PC-3 (cell line): ENCODE results near the gene LSM8. TPM values are rescaled to one million over a fixed set of nuclear protein-coding genes. Genes with fewer than 3 reads are reported as not detected.

Source experiments
- ATAC-seq: fragments of 200-7000 bp; cut with Tn5 transposase; 2 replicates; pipeline ENCODE4 v1.9.1; 2020; ENCODE audit warnings: mild to moderate bottlenecking, moderate library complexity
- BruUV-seq: library from RNA; stranded (reverse); fragments of 400-500 nt; replicated peaks from 2 replicates; lab custom pipeline; 2021; lab: Mats Ljungman, UMichigan
- CTCF ChIA-PET: fragments of 300-600 bp; sonication (Branson Sonifier 250); formaldehyde crosslinking; loops from one replicate; lab custom pipeline; 2022; ENCODE audit warnings: antibody characterized with exemption; lab: Charles Lee
- POLR2A ChIA-PET: fragments of 300-600 bp; sonication (Branson Sonifier 250); formaldehyde crosslinking; loops from one replicate; lab custom pipeline; 2022; ENCODE audit warnings: antibody characterized with exemption; ENCODE audit not compliant: unreplicated experiment; lab: Charles Lee
- DNase-seq: peaks from one replicate; pipeline ENCODE4 v3.0.0-alpha.2; 2015
- H2AFZ ChIP-seq: fragments of 300-600 bp; sonication (generic); 2 replicates; pipeline ENCODE4 v1.6.0; 2016; ENCODE audit warnings: antibody characterized with exemption, low read length
- H3F3A ChIP-seq: fragments of 300-600 bp; sonication (generic); one replicate; pipeline ENCODE4 v1.6.0; 2017; ENCODE audit warnings: antibody characterized with exemption, low read length, control low read depth, mild to moderate bottlenecking; ENCODE audit not compliant: unreplicated experiment
- H3K27ac ChIP-seq: fragments of 300-600 bp; sonication (generic); 2 replicates; pipeline ENCODE4 v1.5.1; 2016; ENCODE audit warnings: mild to moderate bottlenecking, low read length
- H3K27me3 ChIP-seq: fragments of 300-600 bp; sonication (generic); 2 replicates; pipeline ENCODE4 v1.6.1; 2016; ENCODE audit warnings: low read length, mixed read lengths
- H3K36me3 ChIP-seq: fragments of 300-600 bp; sonication (generic); 2 replicates; pipeline ENCODE4 v1.6.1; 2016; ENCODE audit warnings: low read depth, mixed run types, low read length, mixed read lengths
- H3K4me1 ChIP-seq: fragments of 300-600 bp; sonication (generic); 2 replicates; pipeline ENCODE4 v1.5.1; 2016; ENCODE audit warnings: low read length; ENCODE audit not compliant: insufficient read depth
- H3K4me2 ChIP-seq: fragments of 300-600 bp; sonication (generic); 2 replicates; pipeline ENCODE4 v1.6.0; 2016; ENCODE audit warnings: low read length
- H3K4me3 ChIP-seq: fragments of 300-600 bp; sonication (generic); 2 replicates; pipeline ENCODE4 v1.5.1; 2016; ENCODE audit warnings: mild to moderate bottlenecking, low read length, mixed read lengths
- H3K79me2 ChIP-seq: fragments of 300-600 bp; sonication (generic); 2 replicates; pipeline ENCODE4 v1.6.1; 2017; ENCODE audit warnings: low read length, mixed read lengths
- H3K9ac ChIP-seq: fragments of 300-600 bp; sonication (generic); 2 replicates; pipeline ENCODE4 v1.6.0; 2016; ENCODE audit warnings: mild to moderate bottlenecking, low read length
- H3K9me2 ChIP-seq: fragments of 300-600 bp; sonication (generic); replicated peaks from 2 replicates; pipeline ENCODE4 v1.6.1; 2016; ENCODE audit warnings: mixed run types, low read length, mixed read lengths
- H3K9me3 ChIP-seq: fragments of 300-600 bp; sonication (generic); 2 replicates; pipeline ENCODE4 v1.6.1; 2016; ENCODE audit warnings: low read length, mixed read lengths
- H4K20me1 ChIP-seq: fragments of 300-600 bp; sonication (generic); 2 replicates; pipeline ENCODE4 v1.6.1; 2016; ENCODE audit warnings: low read length, mixed read lengths
- EZH2 ChIP-seq: fragments of 300-600 bp; sonication (generic); IDR thresholded peaks from one replicate; pipeline ENCODE4 v1.6.1; 2017; ENCODE audit warnings: antibody characterized with exemption, mild to moderate bottlenecking, low read length; ENCODE audit not compliant: unreplicated experiment
- EZH2phosphoT487 ChIP-seq: fragments of 300-600 bp; sonication (generic); IDR thresholded peaks from 2 replicates; pipeline ENCODE4 v1.6.1; 2018; ENCODE audit warnings: mild to moderate bottlenecking, antibody characterized with exemption, low read length, borderline replicate concordance
- intact Hi-C: fragments of 100-400 bp; cut with micrococcal nuclease; formaldehyde crosslinking; loops from 2 replicates; pipeline ENCODE4 v1.9.0; 2023
- total RNA-seq: library from RNA; depleted of rRNA; stranded (reverse); fragments of >200 nt; gene quantifications from 2 replicates; pipeline ENCODE4 v1.2.3, GENCODE V29; 2014
- TF ChIP-seq, protein P1 (sequence below): fragments of 300-600 bp; sonication (generic); conservative IDR thresholded peaks from 2 replicates; pipeline ENCODE4 v1.5.1; 2017; ENCODE audit warnings: antibody characterized with exemption, low read depth, mild to moderate bottlenecking, low read length

Gene LSM8
- total RNA-seq, 1 experiment from 2014 or later: 55.1 TPM

- intact Hi-C loops: no loop called here
- DNase-seq: no peak
- no peak overlapping the region for H3K4me3 ChIP-seq
- POLR2A ChIA-PET: no interaction called here
- H2AFZ ChIP-seq: no peak overlapping the region
- no peaks in the 10 kb centered on the region for H4K20me1 ChIP-seq
- H3K27ac ChIP-seq: no peak overlapping the region
- no peak overlapping the region for H3K9ac ChIP-seq
- H3K9me3 ChIP-seq: no peaks in the 10 kb centered on the region
- ATAC-seq: no peak
- CTCF ChIA-PET: no interaction called here
- H3K4me2 ChIP-seq: no peak overlapping the region
- no peaks in the 10 kb centered on the region for H3K27me3 ChIP-seq
- no peaks in the 10 kb centered on the region for H3K9me2 ChIP-seq
- no TSS peak for BruUV-seq
- no peaks in the 10 kb centered on the region for H3F3A ChIP-seq
- H3K36me3 ChIP-seq: no peaks in the 10 kb centered on the region
- TF ChIP-seq, protein P1, sequence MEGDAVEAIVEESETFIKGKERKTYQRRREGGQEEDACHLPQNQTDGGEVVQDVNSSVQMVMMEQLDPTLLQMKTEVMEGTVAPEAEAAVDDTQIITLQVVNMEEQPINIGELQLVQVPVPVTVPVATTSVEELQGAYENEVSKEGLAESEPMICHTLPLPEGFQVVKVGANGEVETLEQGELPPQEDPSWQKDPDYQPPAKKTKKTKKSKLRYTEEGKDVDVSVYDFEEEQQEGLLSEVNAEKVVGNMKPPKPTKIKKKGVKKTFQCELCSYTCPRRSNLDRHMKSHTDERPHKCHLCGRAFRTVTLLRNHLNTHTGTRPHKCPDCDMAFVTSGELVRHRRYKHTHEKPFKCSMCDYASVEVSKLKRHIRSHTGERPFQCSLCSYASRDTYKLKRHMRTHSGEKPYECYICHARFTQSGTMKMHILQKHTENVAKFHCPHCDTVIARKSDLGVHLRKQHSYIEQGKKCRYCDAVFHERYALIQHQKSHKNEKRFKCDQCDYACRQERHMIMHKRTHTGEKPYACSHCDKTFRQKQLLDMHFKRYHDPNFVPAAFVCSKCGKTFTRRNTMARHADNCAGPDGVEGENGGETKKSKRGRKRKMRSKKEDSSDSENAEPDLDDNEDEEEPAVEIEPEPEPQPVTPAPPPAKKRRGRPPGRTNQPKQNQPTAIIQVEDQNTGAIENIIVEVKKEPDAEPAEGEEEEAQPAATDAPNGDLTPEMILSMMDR: no peak
- no peak for TF ChIP-seq EZH2phosphoT487
- TF ChIP-seq EZH2: no peak
- no peaks in the 10 kb centered on the region for H3K4me1 ChIP-seq
- H3K79me2 ChIP-seq: no peaks in the 10 kb centered on the region
Observed at GRCh38 chr7:118202061-118202460, 18.1 kb downstream of the LSM8 start.

- Histone ChIP-seq H3K27me3 (0 out of 2 replicates have a peak, but pooled peaks cover 5% of the 10 kb centered on the region), H3K79me2 (no peaks in the 10 kb centered on the region), H3K9ac (no peak overlapping the region), H3K9me2 (no peaks in the 10 kb centered on the region), H3K27ac (no peak overlapping the region), H3K4me3 (no peak overlapping the region), H2AFZ (no peak overlapping the region), H4K20me1 (no peaks in the 10 kb centered on the region), H3F3A (no peaks in the 10 kb centered on the region), H3K4me1 (no peaks in the 10 kb centered on the region), H3K4me2 (no peak overlapping the region), H3K9me3 (no peaks in the 10 kb centered on the region), H3K36me3 (no peaks in the 10 kb centered on the region)
- POLR2A ChIA-PET: no interaction called here
- DNase-seq (no peak), ATAC-seq (no peak)
- intact Hi-C loops: no loop called here
- no TSS peak for BruUV-seq
- TF ChIP-seq EZH2phosphoT487 (no peak), EZH2 (no peak)
- TF ChIP-seq, protein P1: no peak
- CTCF ChIA-PET: no interaction called here
Observed at GRCh38 chr7:118214051-118214832, 30.3 kb downstream of the LSM8 start.

GRCh38 chr7:118214833-118215182 is 30.8 kb downstream of the LSM8 start:
- Histone ChIP-seq H3K4me3 (no peak overlapping the region), H3K9me3 (no peaks in the 10 kb centered on the region), H2AFZ (no peak overlapping the region), H3F3A (no peaks in the 10 kb centered on the region), H3K27me3 (0 out of 2 replicates have a peak, but pooled peaks cover 5% of the 10 kb centered on the region), H3K9ac (no peak overlapping the region), H4K20me1 (no peaks in the 10 kb centered on the region), H3K79me2 (no peaks in the 10 kb centered on the region), H3K36me3 (no peaks in the 10 kb centered on the region), H3K4me2 (no peak overlapping the region), H3K9me2 (no peaks in the 10 kb centered on the region), H3K4me1 (no peaks in the 10 kb centered on the region), H3K27ac (no peak overlapping the region)
- no peak for TF ChIP-seq EZH2phosphoT487
- TF ChIP-seq, protein P1: no peak
- TF ChIP-seq EZH2: no peak
- intact Hi-C loops: no loop called here
- ChIA-PET CTCF (no interaction called here), POLR2A (no interaction called here)
- DNase-seq: no peak
- no peak for ATAC-seq
- no TSS peak for BruUV-seq
